Skin epidermis (tissue), 12 donors: ENCODE measurements around the gene EEFSEC.

Source experiments
- H3K27ac ChIP-seq, 21 experiments: fragments of 200-600 bp; sonication (generic) in 11 of 21; one replicate each; pipeline ENCODE4 v1.5.0; 2020; ENCODE audit warnings: mild to moderate bottlenecking in 3 of 21, inconsistent platforms in 2 of 21, moderate library complexity in 2 of 21
- H3K4me3 ChIP-seq, 7 experiments: fragments of 200-600 bp; sonication (generic) in 2 of 7; one replicate each; pipeline ENCODE4 v1.5.0; 2020; ENCODE audit warnings: inconsistent platforms in 2 of 7, mild to moderate bottlenecking in 2 of 7, moderate library complexity in 1 of 7

The EEFSEC gene

GRCh38 chr3:128149650-128150049 is 3.6 kb upstream of the EEFSEC start:
- Histone ChIP-seq H3K27ac (no peak overlapping the region), H3K4me3 (no peak overlapping the region)

DNA sequence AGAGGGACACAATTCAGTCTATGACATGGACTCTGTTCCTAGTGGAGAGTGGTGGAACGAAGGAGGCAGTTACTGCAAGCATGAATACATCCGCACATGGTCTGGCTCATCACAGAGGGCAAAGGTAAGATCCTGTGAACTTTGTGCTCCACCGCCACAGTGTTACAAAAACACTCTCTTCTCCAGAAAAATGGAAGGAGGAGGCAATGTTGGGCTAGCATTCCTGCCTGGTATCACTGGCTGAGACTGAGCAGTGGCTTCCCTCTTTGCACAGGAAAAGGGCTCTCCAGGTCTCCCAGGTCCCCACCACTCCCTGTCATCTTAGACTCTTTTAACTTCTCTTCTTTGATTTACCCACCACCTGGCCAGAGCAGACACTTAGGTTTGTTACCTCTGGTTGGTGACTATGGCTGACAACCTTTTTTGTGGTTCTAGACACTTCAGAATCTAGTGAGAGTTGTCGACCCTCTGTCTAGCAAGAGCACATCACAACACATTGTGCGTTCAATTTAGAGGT is 1.5 kb upstream of the EEFSEC start:
- Histone ChIP-seq H3K27ac (no peak overlapping the region), H3K4me3 (no peak overlapping the region)

DNA sequence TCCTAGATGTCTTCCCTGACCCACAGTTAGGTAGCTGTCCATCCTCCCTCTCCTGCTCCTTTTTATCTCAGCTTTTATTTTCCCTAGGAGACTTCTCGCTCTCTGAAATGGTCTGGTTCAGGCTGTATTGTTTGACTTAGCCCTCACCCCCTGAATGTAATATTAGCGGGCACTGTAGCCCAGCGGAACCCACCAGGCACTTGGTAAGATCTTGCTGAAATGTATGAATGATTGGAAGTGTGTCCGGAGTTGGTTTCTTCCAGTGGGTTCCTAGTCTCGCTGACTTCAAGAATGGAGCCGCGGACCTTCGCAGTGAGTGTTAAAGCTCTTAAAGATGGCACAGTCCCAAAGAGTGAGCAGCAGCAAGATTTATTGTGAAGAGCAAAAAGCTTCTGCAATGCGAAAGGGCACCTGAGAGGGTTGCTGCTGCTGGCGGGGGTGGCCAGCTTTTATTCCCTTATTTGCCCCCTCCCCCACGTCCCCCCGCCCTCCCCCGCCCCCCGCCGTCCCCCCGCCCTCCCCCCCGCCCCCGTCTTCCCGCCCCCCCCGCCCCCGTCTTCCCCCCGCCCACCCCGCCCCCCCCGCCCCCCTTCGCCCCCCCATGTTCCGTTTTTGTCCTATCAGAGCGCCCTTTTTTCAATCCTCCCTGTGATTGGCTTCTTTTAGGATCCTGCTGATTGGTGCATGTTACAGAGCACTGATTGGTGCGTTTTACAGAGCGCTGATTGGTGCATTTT is 694 bp upstream of the EEFSEC start:
- peak overlapping the region in 19 of 21 experiments; percentile 43 to 94 (median 87) for H3K27ac ChIP-seq

GRCh38 chr3:128154354-128154753 is 1.1 kb downstream of the EEFSEC start:
- Histone ChIP-seq H3K27ac (peak overlapping the region in 6 of 21 experiments; percentile 78 to 92 (median 92)), H3K4me3 (peak overlapping the region; percentile 66 to 95 (median 88))

More for the DNA sequence above, 694 bp upstream of the EEFSEC start:
- H3K4me3 ChIP-seq, result peak overlapping the region; percentile 66 to 95 (median 88)

- no peak overlapping the region for H3K4me3 ChIP-seq
- no peak overlapping the region for H3K27ac ChIP-seq
Observed at GRCh38 chr3:128155616-128156360, 2.5 kb downstream of the EEFSEC start.

DNA sequence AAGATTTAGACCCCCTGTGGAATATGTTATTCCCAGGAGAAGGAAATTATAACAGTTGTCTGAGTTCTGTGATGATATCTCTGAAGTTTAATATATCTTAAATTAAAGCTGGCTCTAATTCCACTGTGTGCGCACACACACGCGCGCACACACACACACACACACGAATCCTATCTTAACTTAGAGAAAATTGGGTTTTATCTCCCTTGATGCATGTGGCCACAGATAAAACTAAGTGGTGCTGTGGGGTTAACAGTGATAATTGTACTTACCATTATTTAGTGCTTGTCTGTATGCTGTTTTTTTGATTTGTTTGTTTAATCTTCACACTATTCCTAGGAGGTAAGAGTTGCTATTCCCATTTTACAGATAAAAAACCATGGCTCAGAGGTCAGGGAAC is 7.4 kb downstream of the EEFSEC start:
- H3K4me3 ChIP-seq, result no peak overlapping the region
- H3K27ac ChIP-seq, result no peak overlapping the region

- no peak overlapping the region for H3K27ac ChIP-seq
- H3K4me3 ChIP-seq, result no peak overlapping the region
Observed at GRCh38 chr3:128163432-128163831, 10.2 kb downstream of the EEFSEC start.

GRCh38 chr3:128166971-128167453 is 13.7 kb downstream of the EEFSEC start:
- H3K27ac ChIP-seq, result no peak overlapping the region
- no peak overlapping the region for H3K4me3 ChIP-seq

- Histone ChIP-seq H3K4me3 (no peak overlapping the region), H3K27ac (no peak overlapping the region)
Observed at GRCh38 chr3:128167646-128167972, 14.3 kb downstream of the EEFSEC start.

GRCh38 chr3:128167973-128168674 is 14.8 kb downstream of the EEFSEC start:
- no peak overlapping the region for H3K27ac ChIP-seq
- no peak overlapping the region for H3K4me3 ChIP-seq

DNA sequence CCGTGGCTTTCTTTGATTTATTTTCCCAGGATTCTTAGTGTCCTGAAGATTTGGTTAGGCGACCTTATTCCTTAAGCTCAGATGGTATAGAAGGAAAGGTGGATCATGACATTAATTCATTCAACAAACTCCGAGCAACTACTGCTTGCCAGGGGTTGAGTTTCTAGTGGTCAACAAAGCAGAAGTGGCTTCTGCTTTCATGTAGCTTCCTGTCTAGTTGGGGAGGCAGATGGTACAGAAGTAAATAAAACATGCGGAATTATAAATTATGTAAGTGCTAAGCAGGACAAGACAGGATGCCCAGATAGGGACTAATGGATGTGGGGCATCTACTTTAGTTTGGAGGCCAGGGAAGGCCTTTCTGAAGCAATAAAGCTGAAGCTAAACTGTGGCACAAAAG is 15.6 kb downstream of the EEFSEC start:
- Histone ChIP-seq H3K4me3 (no peak overlapping the region), H3K27ac (no peak overlapping the region)

DNA sequence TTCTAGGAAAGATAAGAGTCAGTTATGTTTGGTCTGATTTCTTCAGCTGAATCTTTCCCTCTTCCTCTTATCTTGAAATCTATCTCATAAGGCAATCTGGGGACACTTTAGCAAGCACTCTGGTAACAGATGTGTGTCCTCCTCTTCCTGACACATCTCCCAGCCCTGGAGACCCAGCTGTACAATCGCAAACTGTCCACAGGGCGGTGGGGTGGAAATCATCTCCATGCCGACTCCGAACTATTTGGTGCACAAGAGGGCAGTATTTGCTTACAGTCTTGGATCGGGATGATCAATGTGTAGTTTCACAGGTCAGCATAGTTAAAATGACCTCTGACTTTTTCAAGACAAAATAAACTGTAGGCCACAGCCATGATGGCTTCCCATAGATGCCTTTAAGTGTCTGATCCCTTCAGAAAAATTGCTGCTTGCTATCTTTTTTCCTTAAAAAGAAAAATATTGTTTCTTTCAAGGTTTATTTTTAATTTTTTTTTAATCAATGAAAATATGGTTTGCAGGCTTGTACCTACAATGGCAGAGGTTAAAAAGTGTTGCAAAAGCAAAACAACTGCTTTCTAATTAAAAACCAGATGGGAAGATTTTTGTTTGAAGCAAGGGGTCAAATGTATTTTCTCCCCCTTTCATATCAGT is 17.7 kb downstream of the EEFSEC start:
- Histone ChIP-seq H3K27ac (no peak overlapping the region), H3K4me3 (no peak overlapping the region)

DNA sequence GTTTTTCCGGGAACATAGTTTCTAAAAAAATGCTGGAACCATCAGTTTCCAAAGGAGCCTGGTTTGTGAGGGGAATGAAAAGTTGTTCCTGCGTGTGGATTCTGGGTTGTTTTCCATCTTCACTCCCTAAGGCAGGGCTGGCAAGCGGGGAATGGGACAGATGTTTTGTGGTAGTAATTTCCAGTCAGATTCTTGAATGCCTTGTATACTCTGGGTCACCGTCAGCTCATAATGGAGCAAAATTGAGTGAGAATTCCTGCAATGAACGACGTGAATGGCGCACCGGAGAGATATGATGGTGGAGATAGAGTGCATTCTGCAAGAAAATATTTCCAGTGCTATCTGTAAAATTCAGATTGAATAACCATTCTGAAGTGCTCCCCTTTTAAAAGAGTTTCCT is 19.9 kb downstream of the EEFSEC start:
- peak overlapping the region in 2 of 21 experiments; percentile 8 to 38 for H3K27ac ChIP-seq

GRCh38 chr3:128173849-128174248 is 20.6 kb downstream of the EEFSEC start:
- no peak overlapping the region for H3K27ac ChIP-seq
- H3K4me3 ChIP-seq, result no peak overlapping the region

More for the DNA sequence above, 19.9 kb downstream of the EEFSEC start:
- no peak overlapping the region for H3K4me3 ChIP-seq

DNA sequence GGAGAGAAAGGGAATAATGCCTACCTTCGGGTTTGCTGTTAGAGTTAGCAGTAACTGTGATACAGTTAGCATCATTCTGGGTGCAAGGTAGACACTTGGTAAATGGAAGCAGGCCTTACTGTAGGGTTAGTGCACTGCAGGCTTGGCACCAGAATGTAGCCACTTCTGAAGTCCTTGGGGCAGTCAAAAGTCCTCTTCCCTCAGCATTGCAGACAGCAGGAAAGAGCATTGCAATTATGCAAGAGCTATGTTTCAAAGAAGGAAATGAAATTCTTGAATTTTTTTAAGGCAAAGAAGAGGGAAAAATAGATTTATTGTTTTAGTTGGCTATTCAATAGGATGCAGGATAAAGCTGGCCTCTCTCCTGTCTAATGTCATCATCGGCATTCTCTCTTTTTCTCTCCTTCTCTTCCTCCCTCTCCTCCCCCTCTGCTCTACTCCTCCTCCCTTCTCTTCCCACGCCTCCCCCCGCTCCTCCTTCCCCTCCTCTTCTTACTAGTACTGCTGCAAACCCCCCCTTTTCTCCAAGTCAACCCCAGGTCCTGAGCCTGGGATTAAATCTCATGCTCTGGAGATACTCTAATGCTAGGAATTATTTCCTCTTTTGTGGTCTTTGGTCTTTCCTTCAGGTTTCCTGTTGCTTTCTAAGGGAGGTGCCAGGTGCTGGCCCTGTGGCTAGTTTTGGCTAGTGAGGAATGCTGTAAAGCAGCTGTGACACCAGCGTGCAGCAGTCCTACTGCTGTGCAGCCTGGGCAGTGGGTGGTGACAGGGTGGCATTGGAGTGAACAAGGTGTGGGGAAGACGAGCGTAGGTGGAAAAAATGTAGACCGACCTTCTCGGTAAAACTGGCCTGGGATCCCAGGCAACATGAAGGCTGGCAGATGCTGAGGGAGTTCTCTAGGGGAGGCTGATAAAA is 21.7 kb downstream of the EEFSEC start:
- Histone ChIP-seq H3K27ac (no peak overlapping the region), H3K4me3 (no peak overlapping the region)

DNA sequence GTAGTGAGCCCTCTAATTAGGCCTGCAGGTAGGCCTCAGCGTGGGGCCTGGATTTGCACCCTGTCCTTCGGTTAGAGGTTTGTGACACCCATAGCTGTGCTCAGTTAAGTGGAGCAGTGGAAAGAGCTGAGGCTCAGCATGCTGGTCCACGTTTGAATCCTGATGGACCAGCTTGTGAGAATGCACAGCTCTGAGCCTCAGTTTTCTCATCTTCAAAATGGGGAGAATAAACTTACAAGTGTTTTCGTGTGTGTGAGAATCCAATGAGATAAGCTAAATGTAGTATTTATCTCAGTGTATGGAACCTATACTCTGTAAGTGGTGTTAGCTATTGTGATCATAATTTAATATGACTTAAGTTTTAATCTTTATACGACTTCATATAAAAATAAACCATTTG is 22.5 kb downstream of the EEFSEC start:
- no peak overlapping the region for H3K4me3 ChIP-seq
- no peak overlapping the region for H3K27ac ChIP-seq

DNA sequence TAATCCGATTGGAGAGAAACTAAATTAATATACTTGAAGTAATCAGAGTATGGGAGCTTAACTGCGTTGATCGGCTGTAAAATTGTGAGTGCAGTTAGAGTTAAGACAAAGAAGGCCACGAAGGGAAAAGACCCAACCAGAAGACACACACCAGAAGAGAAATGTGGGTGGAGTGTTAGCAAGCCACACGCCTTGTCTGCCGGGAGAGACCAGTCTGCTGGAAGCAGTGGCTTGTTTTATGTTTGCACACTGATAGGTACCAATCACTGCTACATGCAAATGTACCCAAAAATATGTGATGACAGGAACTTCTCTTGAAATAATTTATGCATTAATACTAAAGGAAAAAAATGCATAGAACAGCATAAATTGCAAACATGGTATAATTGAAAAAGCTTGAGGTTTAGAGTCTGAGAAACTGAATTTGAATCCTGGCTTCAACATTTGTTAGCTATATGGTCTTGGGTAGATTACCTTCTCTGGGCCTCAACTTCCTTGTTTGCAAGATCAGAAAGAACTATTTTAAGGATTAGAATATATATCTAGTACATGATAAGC is 23.1 kb downstream of the EEFSEC start:
- Histone ChIP-seq H3K4me3 (no peak overlapping the region), H3K27ac (no peak overlapping the region)

GRCh38 chr3:128177865-128178264 is 24.6 kb downstream of the EEFSEC start:
- Histone ChIP-seq H3K27ac (no peak overlapping the region), H3K4me3 (no peak overlapping the region)
